H7 (cell line): Measurements from ENCODE around the gene HTR4. TPM values are rescaled to one million over a fixed set of nuclear protein-coding genes. Genes with fewer than 3 reads are reported as not detected.
"Not testable (repeated sequence)": the region's sequence is repeated elsewhere in the genome, so short reads cannot be mapped to it uniquely, and the experiment has no call there.

Experiments used
- DNase-seq: peaks from one replicate; pipeline ENCODE4 v3.0.0; 2012
- H3K27me3 ChIP-seq: 2 replicates; pipeline ENCODE4 v1.6.0; 2011; ENCODE audit warnings: mild to moderate bottlenecking, low read length; ENCODE audit not compliant: control insufficient read depth, insufficient read depth
- H3K36me3 ChIP-seq: replicated peaks from 2 replicates; pipeline ENCODE4 v1.5.1; 2011; ENCODE audit warnings: low read length; ENCODE audit not compliant: control insufficient read depth, insufficient read depth
- H3K4me3 ChIP-seq: 2 replicates; pipeline ENCODE4 v1.5.1; 2011; ENCODE audit warnings: low read depth, mild to moderate bottlenecking, control low read depth, low read length, moderate library complexity; ENCODE audit not compliant: insufficient read depth
- total RNA-seq: library from RNA; depleted of rRNA; stranded (reverse); fragments of >200 nt; shearing (Covaris generic); gene quantifications from 2 replicates; pipeline ENCODE4 v1.2.3, GENCODE V29; 2014

The HTR4 gene
- total RNA-seq, 1 experiment from 2014 or later, result not detected

DNA sequence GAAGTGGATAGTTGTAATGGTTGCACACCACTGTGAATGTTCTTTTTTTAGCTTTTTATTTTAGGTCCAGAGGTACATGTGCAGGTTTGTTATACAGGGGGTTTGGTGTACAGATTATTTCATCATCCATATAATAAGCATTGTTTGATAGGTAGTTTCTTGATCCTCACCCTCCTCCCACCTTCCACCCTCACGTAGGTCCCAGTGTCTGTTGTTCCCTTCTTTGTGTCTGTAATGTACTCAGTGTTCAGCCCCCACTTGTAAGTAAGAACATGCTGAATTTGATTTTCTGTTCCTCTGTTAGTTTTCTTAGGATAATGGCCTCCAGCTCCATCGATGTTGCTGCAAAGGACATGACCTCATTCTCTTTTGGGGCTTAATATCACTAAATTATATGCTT lies 99.7 kb downstream of the HTR4 start:
- H3K4me3 ChIP-seq, result no peak overlapping the region
- DNase-seq, result no peak
- H3K27me3 ChIP-seq, result no peaks in the 10 kb centered on the region
- no peaks in the 10 kb centered on the region for H3K36me3 ChIP-seq

DNA sequence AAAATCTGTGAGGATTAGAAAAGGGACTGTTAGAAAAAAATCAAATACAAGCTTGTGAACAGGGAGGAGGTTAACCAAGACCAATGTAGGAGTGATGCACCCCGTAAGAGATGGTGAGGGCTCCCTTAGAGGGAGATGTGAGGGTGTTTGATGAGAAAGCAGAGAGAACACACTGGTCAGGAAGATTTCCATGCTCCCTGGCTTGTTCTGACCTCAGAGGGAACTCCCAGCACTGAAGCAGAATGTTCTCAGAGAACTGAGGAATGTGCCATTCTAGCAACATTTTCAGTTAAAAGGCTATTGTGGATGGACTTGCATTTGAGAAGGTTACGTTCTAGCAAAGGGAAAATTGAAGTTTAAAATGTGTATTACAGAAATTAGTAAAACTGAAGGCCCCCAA lies 110.6 kb downstream of the HTR4 start:
- H3K4me3 ChIP-seq, result no peak overlapping the region
- no peaks in the 10 kb centered on the region for H3K27me3 ChIP-seq
- H3K36me3 ChIP-seq, result no peaks in the 10 kb centered on the region
- no peak for DNase-seq

DNA sequence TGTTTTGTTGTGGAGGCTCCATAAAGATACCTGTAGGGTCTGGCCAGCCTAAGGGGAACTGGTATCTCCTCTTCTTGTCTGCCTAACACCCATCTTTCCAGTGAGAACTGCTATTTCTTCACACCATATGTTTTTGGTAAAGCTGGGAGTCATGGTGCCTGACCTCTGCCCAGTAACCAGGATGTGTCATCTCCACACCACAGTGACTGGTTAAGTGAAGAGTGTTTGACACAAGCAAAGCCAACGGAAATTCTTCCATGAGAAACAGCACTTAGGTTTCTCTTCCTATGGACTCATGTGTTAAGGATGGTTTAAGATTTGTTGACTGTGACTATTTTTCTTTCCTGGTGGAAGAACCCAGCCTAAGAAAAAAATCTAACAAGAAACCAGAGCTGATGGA lies 111.5 kb downstream of the HTR4 start:
- Histone ChIP-seq H3K36me3 (no peaks in the 10 kb centered on the region), H3K27me3 (no peaks in the 10 kb centered on the region), H3K4me3 (no peak overlapping the region)
- no peak for DNase-seq

DNA sequence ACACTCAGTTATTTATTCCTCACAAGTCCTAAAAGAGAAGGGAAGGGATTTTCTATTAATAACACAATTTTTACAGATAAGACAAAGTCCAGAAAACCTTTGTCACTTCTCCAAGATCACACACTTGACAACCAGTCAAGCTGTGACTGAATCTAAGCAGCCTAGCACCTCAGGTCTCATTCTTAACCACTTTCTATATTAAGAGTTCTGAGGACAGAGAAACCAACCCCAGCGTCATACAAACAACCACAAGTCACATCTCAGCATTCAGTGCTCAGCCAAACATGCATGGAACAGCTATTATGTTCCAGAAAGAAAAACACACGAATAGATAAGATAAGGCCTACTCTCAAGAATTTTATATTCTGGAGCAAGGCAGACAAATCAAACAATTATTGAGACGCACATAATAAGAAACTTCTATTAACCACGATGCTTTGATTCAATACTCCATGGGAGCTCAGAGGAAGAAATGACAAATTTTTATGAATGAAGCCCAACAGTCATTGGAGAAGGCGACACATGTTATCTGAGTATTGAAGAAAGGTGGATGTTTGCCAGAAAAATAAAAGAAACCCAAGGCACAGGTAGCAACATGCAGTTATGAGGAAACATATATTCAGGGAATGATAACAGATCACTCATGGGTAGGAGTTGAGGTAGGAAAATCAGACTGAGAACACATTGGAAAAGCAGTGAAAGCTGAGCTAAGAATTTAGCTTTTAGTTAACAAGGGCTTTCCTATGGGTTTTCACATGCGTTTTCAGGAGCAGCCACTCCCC lies 113.1 kb downstream of the HTR4 start:
- no peaks in the 10 kb centered on the region for H3K36me3 ChIP-seq
- no peak overlapping the region for H3K4me3 ChIP-seq
- H3K27me3 ChIP-seq, result no peaks in the 10 kb centered on the region
- no peak for DNase-seq

DNA sequence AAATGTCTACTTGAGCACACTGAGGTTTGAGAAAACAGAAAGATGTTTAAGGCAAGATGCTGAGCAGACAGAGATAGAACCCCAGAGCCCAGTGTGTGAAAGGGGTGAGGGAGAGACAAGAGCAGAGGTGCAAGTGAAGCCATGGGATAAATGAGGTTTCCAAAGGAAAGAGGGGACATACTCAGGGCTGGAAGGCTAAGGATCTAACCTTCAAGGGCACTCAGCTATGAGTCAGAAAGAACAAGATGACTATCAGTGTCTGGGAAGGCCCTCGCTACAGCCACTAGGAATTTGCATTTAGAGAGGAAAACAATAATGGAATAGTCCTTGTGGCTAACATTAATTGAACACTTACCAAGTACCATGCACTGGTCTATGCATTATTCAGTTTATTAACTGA lies 113.7 kb downstream of the HTR4 start:
- no peak for DNase-seq
- no peaks in the 10 kb centered on the region for H3K36me3 ChIP-seq
- H3K27me3 ChIP-seq, result no peaks in the 10 kb centered on the region
- H3K4me3 ChIP-seq, result no peak overlapping the region

DNA sequence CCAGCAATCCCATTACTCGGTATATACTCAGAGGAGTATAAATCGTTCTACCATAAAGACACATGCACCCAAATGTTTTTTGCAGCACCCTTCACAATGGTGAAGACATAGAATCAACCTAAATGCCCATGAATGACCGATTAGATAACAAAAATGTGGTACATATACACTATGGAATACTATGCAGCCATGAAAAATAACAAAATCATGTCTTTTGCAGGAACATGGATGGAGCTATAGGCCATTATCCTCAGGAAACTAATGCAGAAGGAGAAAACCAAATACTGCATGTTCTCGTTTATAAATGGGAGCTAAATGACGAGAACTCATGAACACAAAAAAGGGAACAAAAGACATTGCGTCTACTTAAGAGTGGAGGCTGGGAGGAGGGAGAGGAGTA lies 114.5 kb downstream of the HTR4 start:
- no peak for DNase-seq
- Histone ChIP-seq H3K36me3 (no peaks in the 10 kb centered on the region), H3K27me3 (no peaks in the 10 kb centered on the region), H3K4me3 (no peak overlapping the region)

DNA sequence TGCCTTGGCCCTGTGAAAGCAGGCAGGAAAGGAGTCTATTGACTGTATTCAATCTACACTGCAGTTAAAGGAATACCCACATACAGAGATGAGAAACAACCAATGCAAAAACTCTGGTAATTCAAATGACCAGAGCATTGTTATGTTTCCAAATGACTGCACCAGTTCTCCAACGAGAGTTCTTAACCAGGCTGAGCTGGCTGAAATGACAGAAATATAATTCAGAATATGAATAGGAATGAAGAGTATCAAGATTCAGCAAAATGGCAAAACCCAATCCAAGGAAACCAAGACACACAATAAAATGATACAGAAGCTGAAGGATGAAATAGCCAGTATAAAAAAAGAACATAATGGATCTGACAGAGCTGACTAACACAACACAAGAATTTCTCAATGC lies 119.1 kb downstream of the HTR4 start:
- no peaks in the 10 kb centered on the region for H3K36me3 ChIP-seq

DNA sequence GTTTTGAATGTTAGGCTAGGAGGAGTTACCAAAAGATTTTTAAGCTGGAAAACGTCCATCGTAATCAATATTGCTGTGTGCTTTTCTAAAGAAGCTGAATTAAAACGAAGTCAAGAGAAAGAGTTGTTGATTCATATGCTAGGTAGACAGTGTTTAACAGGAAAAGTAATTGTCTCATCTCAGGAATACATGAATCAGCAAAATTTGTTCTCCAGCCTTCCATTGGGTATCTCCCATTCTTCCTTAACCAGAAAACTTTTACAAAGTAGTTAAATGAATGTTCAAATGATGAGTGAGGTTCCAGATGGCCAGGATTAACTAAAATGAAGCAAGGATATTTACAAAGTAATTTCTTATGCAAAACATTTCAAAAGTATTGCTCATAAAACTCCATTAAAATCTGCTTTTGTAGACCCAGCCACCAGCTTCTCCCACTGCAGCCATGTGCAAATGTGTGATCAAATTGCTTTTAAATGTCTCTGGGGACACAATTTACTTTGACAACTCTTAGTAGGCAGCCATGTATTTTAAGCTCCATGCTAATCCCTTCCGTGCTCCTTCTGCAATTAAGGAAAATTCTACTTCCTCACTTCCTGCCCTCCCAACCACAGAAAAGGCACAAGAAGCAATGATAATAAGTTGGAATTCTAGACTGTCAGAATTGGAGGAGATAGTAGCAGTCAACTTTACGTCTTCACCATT lies 121.2 kb downstream of the HTR4 start:
- no peaks in the 10 kb centered on the region for H3K27me3 ChIP-seq
- no peak overlapping the region for H3K4me3 ChIP-seq
- DNase-seq, result no peak
- H3K36me3 ChIP-seq, result no peaks in the 10 kb centered on the region

More for the DNA sequence above, 119.1 kb downstream of the HTR4 start:
- no peak for DNase-seq
- no peaks in the 10 kb centered on the region for H3K27me3 ChIP-seq
- no peak overlapping the region for H3K4me3 ChIP-seq

DNA sequence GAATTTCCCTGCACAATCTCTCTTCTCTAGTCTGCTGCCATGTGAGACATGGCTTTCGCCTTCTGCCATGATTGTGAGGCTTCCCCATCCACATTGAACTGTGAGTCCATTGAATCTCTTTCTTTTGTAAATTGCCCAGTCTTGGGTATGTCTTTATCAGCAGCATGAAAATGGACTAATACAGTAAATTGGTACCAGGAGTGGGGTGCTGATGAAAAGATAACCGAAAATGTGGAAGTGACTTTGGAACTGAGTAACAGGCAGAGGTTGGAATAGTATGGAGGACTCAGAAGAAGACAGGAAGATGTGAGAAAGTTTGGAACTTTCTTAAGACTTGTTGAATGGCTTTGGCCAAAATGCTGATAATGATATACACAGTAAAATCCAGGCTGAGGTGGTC lies 124.9 kb downstream of the HTR4 start:
- H3K36me3 ChIP-seq, result not testable (repeated sequence)

DNA sequence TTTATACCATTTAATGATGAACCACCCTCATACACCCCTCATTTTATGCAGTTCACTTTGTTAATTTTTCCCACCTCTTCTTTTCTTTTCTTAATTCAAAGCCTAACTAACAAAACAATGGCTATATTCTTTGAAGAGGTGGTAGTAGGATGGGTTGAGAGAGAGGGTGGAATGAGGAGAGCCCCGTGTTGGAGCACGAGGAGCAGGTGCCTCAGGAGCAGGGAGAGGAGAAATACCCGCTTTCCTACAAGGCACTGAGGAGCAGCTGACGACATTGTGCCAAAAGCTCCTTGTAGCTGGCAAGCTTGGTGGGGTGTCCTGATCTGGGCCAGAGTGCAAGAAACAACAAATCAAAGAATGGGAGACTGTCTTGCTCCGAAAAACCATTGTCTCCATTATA lies 129.6 kb downstream of the HTR4 start:
- Histone ChIP-seq H3K36me3 (no peaks in the 10 kb centered on the region), H3K27me3 (no peaks in the 10 kb centered on the region), H3K4me3 (no peak overlapping the region)
- DNase-seq, result no peak

More for the DNA sequence above, 124.9 kb downstream of the HTR4 start:
- H3K4me3 ChIP-seq, DNase-seq, H3K27me3 ChIP-seq: not testable (repeated sequence)

DNA sequence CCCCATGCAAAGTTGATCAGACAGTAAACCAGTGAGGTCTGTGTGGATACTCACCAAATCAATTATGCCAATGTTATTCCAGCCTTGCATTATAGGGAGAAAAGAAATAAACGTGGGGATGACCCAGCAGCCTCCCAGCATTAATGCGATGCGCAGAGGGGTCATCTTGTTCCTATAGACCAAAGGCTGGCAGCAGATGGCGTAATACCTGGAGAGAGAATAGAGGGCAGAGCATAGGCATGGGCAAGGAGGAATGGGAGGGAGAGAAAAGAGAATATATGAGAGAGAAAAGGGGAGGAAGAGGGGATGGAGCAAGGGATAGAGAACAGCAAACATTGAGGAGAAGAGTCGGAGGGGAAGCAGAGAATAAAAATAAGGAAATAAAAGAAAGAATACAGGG lies 131.2 kb downstream of the HTR4 start:
- Histone ChIP-seq H3K36me3 (no peaks in the 10 kb centered on the region), H3K4me3 (no peak overlapping the region), H3K27me3 (no peaks in the 10 kb centered on the region)
- peak; percentile 10 for DNase-seq

DNA sequence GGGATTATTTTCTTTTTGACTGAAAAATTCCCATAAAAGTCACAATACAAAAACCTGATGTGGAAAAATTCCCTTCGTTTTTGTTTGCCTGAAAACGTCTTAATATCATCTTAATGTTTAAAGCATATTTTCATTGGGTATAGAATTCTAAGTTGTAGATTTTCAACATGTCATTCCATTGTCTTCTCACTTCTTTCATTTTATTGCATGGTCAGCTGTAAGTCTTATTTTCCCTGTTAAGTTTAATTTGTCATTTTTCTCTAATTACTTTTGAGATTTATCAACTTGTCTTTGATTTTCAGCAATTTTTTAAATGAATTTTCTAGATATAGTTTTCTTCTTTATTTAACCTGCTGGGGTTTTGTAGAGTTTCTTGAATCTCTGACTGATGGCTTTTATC lies 138.9 kb downstream of the HTR4 start:
- Histone ChIP-seq H3K36me3 (no peaks in the 10 kb centered on the region), H3K4me3 (no peak overlapping the region), H3K27me3 (no peaks in the 10 kb centered on the region)
- DNase-seq, result no peak

DNA sequence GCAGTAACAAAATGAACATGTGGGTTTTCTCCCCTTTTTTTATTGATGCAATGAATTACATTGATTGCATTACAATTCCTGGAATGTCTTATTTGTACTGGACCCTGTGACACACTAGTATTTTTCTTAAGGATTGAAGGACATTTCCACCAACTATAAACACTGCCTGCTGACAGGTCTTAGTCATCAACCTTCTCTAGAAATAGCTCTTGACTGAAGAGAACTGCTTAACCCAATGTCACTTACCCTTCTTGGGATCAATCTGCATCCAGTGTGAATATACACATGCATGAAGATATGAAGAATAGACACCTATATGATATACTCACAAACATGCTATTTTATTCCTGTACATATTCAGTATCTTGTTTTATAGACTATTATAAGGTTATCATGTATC lies 140.0 kb downstream of the HTR4 start:
- H3K4me3 ChIP-seq, result no peak overlapping the region
- no peak for DNase-seq
- no peaks in the 10 kb centered on the region for H3K27me3 ChIP-seq
- H3K36me3 ChIP-seq, result no peaks in the 10 kb centered on the region

DNA sequence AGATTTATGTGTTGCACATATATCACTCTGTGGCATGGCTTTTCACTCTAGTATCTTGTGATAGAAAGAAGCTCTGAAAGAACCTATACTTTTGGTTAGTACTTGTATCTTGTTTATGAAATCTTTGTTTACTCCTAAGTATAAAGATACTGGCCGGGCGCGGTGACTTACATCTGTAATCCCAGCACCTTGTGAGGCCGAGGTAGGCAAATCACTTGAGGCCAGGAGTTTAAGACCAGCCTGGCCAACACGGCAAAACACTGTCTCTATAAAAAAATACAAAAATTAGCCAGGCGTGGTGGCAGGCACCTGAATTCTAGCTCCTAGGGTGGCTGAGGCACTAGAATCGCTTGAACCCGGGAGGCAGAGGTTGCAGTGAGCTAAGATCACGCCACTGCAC lies 141.8 kb downstream of the HTR4 start:
- H3K27me3 ChIP-seq, result no peaks in the 10 kb centered on the region
- H3K4me3 ChIP-seq, result no peak overlapping the region
- DNase-seq, result no peak
- no peaks in the 10 kb centered on the region for H3K36me3 ChIP-seq

DNA sequence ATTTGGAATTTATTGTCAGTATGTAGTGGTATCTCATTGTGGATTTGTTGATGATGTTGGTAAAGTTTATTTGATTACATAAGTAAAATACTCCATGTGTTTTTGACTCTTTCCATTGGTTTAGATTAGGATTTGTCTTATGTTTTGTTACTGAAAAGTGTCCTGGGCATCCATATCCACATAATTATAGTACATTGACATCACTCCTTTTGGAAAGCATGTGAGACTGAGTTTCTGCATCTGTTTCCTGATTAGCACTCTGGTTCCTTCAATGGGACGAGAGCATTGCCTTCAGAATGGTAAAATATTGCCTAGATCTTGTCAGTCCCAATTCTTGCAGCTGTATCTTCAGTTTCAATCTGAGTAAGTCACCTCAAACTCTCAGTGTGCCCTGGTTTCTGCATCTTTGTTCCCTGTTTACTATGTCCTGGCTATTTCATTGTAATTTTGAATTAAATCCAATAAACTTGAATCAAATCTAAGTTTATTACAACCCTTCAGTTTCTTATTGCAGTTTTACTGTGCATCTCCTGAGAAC lies 142.4 kb downstream of the HTR4 start:
- Histone ChIP-seq H3K27me3 (no peaks in the 10 kb centered on the region), H3K4me3 (no peak overlapping the region), H3K36me3 (no peaks in the 10 kb centered on the region)
- no peak for DNase-seq
